Gastrocnemius medialis (tissue), 4 donors: Measurements from ENCODE around the gene RNASE4. TPM values are rescaled to one million over a fixed set of nuclear protein-coding genes. Genes with fewer than 3 reads are reported as not detected.

Experiments used
- ATAC-seq, 2 donors: fragments of 150-250 bp; one replicate each; pipeline ENCODE4 v1.9.1; 2016
- DNase-seq, 2 donors: peaks; one replicate each; pipeline ENCODE4 v3.0.0-alpha.2; 2019
- H3K27ac ChIP-seq, 4 donors: fragments of 200-600 bp; sonication (generic); 1 replicate in 1 of 4; 2 replicates in 3 of 4; pipeline ENCODE4 v1.5.1; 2016 to 2018; ENCODE audit warnings: mild to moderate bottlenecking in 2 of 4, moderate library complexity in 1 of 4
- H3K27me3 ChIP-seq, 3 donors: fragments of 200-600 bp; sonication (generic) in 2 of 3; 1 replicate in 1 of 3; 2 replicates in 2 of 3; pipeline versions ENCODE4 v1.5.1 to v1.6.0; 2016 to 2019; ENCODE audit warnings: mild to moderate bottlenecking in 1 of 3, moderate library complexity in 1 of 3
- H3K36me3 ChIP-seq, 2 donors: fragments of 200-600 bp; sonication (generic) in 1 of 2; one replicate each; pipeline ENCODE4 v1.5.1; 2017 to 2018
- H3K4me1 ChIP-seq, 2 donors: fragments of 200-600 bp; sonication (generic) in 1 of 2; one replicate each; pipeline ENCODE4 v1.5.1; 2016 to 2017; ENCODE audit warnings: mild to moderate bottlenecking in 2 of 2
- H3K4me3 ChIP-seq, 4 donors: fragments of 200-600 bp; sonication (generic) in 3 of 4; 1 replicate in 1 of 4; 2 replicates in 3 of 4; pipeline ENCODE4 v1.5.1; 2016 to 2019; ENCODE audit warnings: mild to moderate bottlenecking in 2 of 4
- H3K9me3 ChIP-seq, 3 donors: fragments of 200-600 bp; sonication (generic) in 2 of 3; 1 replicate in 1 of 3; 2 replicates in 2 of 3; pipeline ENCODE4 v1.5.1; 2016 to 2019
- CTCF ChIP-seq, 5 experiments: fragments of 450-650 bp in 3 of 5; fragments of 200-600 bp in 2 of 5; sonication (generic) in 2 of 5; IDR thresholded peaks in 4 of 5; conservative IDR thresholded peaks in 1 of 5; 1 replicate in 4 of 5; 2 replicates in 1 of 5; pipeline ENCODE4 v1.5.1; 2016 to 2019; ENCODE audit warnings: antibody characterized with exemption in 5 of 5, mild to moderate bottlenecking in 3 of 5, moderate library complexity in 3 of 5
- POLR2A ChIP-seq, 2 donors: fragments of 450-650 bp; IDR thresholded peaks; one replicate each; pipeline ENCODE4 v1.6.1; 2017; ENCODE audit warnings: antibody characterized with exemption in 2 of 2, mild to moderate bottlenecking in 2 of 2, moderate library complexity in 2 of 2
- in situ Hi-C, 4 donors: fragments of 200-750 bp; cut with MboI; loops; one replicate each; pipeline versions ENCODE4 v1.15.0 to v1.8.0; 2017; ENCODE audit warnings: low sequenced_read_pairs in 4 of 4
- intact Hi-C: fragments of 100-400 bp; cut with DNase I; formaldehyde crosslinking; loops from one replicate; pipeline ENCODE4 v1.15.1; 2023; ENCODE audit warnings: low total_unique reads
- total RNA-seq, 4 donors: library from RNA; depleted of rRNA; stranded (reverse); fragments of >200 nt; gene quantifications; one replicate each; pipeline versions ENCODE4 v1.1.0 to v1.2.3, GENCODE V29; 2016

RNASE4 gene
- total RNA-seq, 4 donors from 2014 or later = 12.2 to 21.3 (median 18.9) TPM

GRCh38 chr14:20645481-20645880, 38.9 kb upstream of the RNASE4 start:
- H3K4me1 ChIP-seq = no peaks in the 10 kb centered on the region
- intact Hi-C loops (no loop called here), in situ Hi-C loops (no loop called here)
- DNase-seq = no peak
- no peak for TF ChIP-seq CTCF (IDR thresholded peaks at IDR 0.05 in 4 of 5, conservative IDR thresholded peaks at IDR 0.05 in 1 of 5)
- TF ChIP-seq POLR2A (IDR thresholded peaks at IDR 0.05) = no peak
- H3K36me3 ChIP-seq = no peaks in the 10 kb centered on the region
- H3K4me3 ChIP-seq = no peak overlapping the region
- ATAC-seq = no peak
- H3K9me3 ChIP-seq = no peaks in the 10 kb centered on the region
- no peak overlapping the region for H3K27ac ChIP-seq
- peaks cover 0 to 25% (median 7%) of the 10 kb centered on the region in 3 donors for H3K27me3 ChIP-seq

- intact Hi-C loops = no loop called here
Measured at GRCh38 chr14:20652996-20653975, 31.1 kb upstream of the RNASE4 start.

GRCh38 chr14:20655851-20656250, 28.5 kb upstream of the RNASE4 start:
- DNase-seq = no peak
- ATAC-seq = no peak
- in situ Hi-C loops = no loop called here
- H3K36me3 ChIP-seq = no peaks in the 10 kb centered on the region
- intact Hi-C loops = no loop called here
- H3K9me3 ChIP-seq = no peaks in the 10 kb centered on the region
- no peak overlapping the region for H3K27ac ChIP-seq
- H3K4me3 ChIP-seq = no peak overlapping the region
- peaks cover 80 to 90% (median 82%) of the 10 kb centered on the region in 3 donors for H3K27me3 ChIP-seq
- no peaks in the 10 kb centered on the region for H3K4me1 ChIP-seq
- TF ChIP-seq CTCF (IDR thresholded peaks at IDR 0.05 in 4 of 5, conservative IDR thresholded peaks at IDR 0.05 in 1 of 5) = no peak

More at GRCh38 chr14:20652996-20653975, 31.1 kb upstream of the RNASE4 start:
- no peaks in the 10 kb centered on the region for H3K36me3 ChIP-seq
- DNase-seq (no peak), ATAC-seq (no peak)
- TF ChIP-seq CTCF (IDR thresholded peaks at IDR 0.05 in 4 of 5, conservative IDR thresholded peaks at IDR 0.05 in 1 of 5) (no peak), POLR2A (IDR thresholded peaks at IDR 0.05) (no peak)
- H3K4me3 ChIP-seq = no peak overlapping the region
- no peaks in the 10 kb centered on the region for H3K4me1 ChIP-seq
- in situ Hi-C loops = no loop called here
- no peak overlapping the region for H3K27ac ChIP-seq
- H3K27me3 ChIP-seq = peaks cover 56 to 71% (median 65%) of the 10 kb centered on the region in 3 donors
- no peaks in the 10 kb centered on the region for H3K9me3 ChIP-seq

- no peaks in the 10 kb centered on the region for H3K36me3 ChIP-seq
- no peaks in the 10 kb centered on the region for H3K4me1 ChIP-seq
- no peak overlapping the region for H3K4me3 ChIP-seq
- H3K27me3 ChIP-seq = peaks cover 83 to 87% (median 84%) of the 10 kb centered on the region in 3 donors
- intact Hi-C loops = no loop called here
- no peak for DNase-seq
- in situ Hi-C loops = no loop called here
- ATAC-seq = no peak
- H3K27ac ChIP-seq = no peak overlapping the region
- no peak for TF ChIP-seq CTCF (IDR thresholded peaks at IDR 0.05 in 4 of 5, conservative IDR thresholded peaks at IDR 0.05 in 1 of 5)
- TF ChIP-seq POLR2A (IDR thresholded peaks at IDR 0.05) = no peak
- no peaks in the 10 kb centered on the region for H3K9me3 ChIP-seq
Measured at GRCh38 chr14:20656274-20656673, 28.1 kb upstream of the RNASE4 start.
